ENCODE data around the gene TTLL8.
A peak's percentile ranks its signal among the peaks of the same experiment; 100 is the strongest.
"Not testable (repeated sequence)": the region's sequence is repeated elsewhere in the genome, so short reads cannot be mapped to it uniquely, and the experiment has no call there.

Gene TTLL8

DNA sequence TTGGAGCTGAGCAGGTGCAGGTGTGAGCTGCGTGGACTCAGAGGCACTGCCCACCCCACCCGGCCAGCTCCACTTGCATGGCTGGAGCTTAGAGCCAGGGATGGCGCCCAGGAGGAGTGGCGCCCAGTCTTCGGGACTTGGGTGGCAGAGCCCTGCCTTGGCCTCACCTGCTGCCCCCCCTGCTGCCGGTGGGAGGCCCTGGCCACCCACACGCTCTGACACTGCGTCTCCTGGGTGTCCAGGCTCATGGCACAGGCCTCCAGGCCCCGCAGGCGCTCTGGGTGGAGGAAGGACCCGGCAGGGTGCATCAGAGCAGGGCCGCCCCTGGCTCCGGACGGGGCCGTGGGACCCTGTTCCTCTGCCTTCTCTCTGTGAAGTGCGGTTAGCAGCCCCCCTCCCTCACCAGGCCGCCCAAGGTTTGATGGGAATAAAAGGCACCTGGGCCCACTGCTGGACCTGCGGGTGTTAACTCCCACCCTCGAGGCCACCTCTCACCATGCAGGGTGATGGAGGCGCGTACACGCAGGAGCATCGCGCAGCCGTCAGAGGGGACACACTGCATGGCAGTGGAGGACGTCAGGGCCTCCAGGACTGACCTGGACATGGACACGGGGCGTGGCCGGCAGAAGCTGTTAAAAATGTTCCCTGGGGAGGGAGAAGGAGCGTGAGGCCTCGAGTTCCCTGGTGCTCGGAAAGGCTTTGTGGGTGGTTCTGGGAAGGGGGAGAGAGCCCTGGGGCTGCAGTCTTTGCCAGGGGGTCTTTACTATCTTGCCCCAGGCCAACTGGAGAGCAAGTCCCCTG is 57.3 kb downstream of the TTLL8 start:
- no peak for DNase-seq

DNA sequence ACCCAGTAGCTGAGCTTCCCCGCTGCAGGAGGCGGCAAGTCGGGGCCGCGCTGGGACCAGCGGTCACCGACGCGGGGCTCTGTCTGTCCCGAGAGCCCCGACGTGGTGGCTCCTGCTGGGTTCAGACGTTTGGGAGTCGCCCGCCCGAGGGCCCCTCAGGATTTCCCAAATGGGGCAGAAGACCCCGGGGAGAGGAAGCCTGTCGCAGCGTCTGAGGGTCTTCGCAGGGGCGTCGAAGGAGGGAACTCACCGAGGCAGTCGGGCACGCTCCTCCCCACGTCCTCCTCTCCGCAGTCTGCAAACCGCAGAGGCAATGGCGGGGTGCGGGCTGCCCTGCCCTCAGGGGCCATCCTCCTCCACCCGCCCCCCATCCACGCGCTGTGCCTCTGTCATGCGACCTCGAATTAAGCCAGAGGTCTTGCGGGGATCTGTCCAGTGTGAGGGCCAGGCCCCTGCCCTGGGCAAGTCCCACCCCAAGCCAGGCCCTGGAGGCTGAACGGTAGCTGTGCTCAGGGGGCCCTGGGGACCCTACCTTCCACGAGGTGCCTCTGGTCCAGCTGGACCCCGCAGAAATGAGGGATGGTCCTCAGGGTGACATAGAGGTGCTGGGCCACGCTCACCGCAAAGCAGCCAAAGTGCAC is 58.0 kb downstream of the TTLL8 start:
- DNase-seq: no peak

GRCh38 chr22:49999063-49999945 is 58.8 kb downstream of the TTLL8 start:
- no peak for DNase-seq

GRCh38 chr22:49998718-49999062 is 59.4 kb downstream of the TTLL8 start:
- no peak for DNase-seq

DNA sequence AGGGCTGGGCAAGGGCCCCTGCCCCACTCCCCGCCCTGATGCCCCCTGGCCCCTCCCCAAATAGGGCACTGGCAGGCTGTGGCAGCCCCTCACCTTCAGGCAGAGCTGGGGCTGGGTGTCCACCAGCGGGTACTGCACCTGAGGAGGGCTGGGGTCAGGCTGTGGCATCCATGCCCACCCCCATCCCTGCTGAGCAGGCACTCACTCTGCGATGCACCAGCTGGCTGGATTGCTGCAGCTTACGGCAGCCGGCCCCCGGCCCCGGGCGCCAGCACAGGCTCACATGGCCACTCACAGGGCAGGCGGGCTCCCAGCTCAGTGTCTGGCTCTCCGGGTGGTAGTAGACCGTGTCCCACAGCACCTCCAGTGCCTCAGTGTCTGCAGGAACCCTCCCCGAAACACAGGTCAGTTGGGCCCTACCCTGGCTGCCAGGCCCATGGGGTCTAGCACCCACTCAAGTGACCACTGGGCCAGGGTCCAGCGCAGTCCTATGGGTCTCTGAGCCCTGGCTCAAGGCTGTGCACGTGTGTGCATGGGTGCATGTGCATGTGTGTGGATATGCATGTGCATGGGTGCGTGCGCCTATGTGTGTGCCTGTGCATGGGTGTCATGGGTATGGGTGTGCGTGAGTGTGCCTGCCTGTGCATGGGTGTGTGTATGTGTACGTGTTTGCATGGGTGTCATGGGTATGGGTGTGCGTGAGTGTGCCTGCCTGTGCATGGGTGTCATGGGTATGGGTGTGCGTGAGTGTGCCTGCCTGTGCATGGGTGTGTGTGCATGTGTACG is 60.0 kb downstream of the TTLL8 start:
- no peak for DNase-seq

GRCh38 chr22:49997251-49997599 is 60.9 kb downstream of the TTLL8 start:
- DNase-seq: no peak

GRCh38 chr22:49996518-49997250 is 61.4 kb downstream of the TTLL8 start:
- DNase-seq: no peak

- DNase-seq: no peak
Measured at GRCh38 chr22:49996119-49996517, 62.0 kb downstream of the TTLL8 start.

- DNase-seq: no peak
Measured at GRCh38 chr22:49995361-49996118, 62.6 kb downstream of the TTLL8 start.

GRCh38 chr22:49995041-49995360 is 63.1 kb downstream of the TTLL8 start:
- no peak for DNase-seq

DNA sequence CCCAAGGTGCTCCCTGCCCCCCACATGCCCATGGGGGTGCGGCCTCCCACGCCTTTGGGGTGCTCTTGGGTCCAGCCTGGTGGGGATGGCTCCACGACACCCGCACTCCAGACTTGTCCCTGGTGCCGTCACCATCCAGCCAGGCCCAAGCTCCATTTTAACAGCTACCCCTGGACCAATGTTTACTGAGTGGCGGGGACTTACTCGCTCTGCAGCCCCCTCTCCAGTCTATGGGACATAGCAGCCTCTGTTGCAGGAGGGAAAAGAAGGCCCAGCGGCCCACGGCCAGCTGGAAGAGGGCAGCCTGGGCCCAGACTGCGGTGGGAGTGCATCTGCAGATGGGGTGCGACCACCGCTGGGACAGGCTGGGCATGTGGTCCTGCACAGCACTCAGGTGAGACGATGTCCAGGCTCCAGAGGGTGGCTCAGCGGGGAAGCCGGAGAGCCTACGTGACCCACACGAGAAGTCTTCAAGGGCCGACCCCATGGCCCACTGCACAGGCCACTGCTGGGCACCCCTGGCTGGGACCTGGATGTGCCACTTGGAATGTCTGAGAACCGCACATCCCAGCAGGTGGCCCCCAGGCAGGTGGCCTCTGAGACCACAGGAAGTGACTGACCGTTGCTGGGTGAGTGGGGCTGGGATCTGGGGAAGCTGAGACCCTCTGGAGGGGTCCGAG is 63.6 kb downstream of the TTLL8 start:
- DNase-seq: no peak

DNA sequence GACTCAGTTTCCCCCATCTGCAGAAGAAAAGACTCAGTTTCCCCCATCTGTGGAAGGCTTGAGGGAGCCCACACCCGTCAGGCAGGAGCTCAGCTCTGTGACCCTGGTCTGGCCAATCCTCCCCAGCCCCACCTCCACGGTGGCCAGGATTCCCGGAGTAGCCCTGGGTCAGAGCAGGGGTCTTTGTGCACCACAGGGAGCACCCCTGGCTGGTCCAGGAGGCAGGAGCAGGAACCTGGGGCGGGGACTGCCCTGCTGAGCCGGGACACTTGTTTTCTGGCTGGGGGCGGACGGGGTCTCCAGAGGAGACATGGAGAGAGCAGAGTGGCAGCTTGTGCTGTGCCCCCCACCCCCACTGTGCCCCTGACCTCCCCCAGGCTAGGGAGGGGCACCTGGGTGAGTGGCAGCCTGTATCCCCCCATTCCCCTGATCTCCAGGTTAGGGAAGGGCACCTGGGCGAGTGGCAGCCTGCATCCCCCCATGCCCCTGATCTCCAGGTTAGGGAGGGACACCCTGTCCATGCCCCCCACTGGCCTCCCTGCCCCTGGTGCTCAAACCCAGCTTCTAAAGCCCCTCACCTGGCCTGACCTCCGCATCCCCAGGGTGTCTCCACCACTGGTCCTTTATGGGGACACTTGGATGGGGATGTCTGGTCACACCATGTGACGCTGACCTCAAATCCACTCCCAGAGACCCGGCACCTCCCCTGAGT is 64.3 kb downstream of the TTLL8 start:
- DNase-seq: no peak

- DNase-seq: peak; percentile 52
Measured at GRCh38 chr22:49992921-49993648, 65.0 kb downstream of the TTLL8 start.

DNA sequence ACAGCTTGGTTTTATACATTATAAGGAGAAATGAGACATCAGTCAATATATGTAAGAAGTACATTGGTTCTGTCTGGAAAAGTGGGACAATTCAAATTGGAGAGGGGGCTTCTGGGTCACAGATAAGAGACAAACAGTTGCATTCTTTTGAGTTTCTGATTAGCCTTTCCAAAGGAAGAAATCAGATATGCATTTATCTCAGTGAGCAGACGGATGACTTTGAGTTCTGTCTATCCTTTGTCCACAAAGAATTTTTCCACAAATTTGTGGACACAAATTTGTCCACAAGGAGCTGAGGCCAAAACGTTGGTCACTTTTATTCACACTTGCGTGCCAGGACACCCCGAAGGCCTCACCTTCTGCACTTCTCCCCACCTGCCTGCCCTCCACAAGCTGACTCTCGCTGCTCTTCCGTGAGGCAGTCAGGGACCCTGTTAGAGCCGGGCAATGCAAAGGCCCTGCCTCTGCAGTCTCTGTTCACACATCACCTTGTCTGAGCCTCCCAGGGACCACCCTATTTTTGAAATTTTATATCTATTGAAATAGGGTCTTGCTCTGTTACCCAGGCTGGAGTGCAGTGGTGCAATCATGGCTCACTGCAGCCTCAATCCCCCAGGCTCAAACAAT is 66.1 kb downstream of the TTLL8 start:
- DNase-seq: no peak

- DNase-seq: no peak
Measured at GRCh38 chr22:49991167-49991566, 66.9 kb downstream of the TTLL8 start.

- DNase-seq: not testable (repeated sequence)
Measured at GRCh38 chr22:49989826-49990225, 68.3 kb downstream of the TTLL8 start.

GRCh38 chr22:49986325-49986724 is 71.8 kb downstream of the TTLL8 start:
- DNase-seq: no peak

DNA sequence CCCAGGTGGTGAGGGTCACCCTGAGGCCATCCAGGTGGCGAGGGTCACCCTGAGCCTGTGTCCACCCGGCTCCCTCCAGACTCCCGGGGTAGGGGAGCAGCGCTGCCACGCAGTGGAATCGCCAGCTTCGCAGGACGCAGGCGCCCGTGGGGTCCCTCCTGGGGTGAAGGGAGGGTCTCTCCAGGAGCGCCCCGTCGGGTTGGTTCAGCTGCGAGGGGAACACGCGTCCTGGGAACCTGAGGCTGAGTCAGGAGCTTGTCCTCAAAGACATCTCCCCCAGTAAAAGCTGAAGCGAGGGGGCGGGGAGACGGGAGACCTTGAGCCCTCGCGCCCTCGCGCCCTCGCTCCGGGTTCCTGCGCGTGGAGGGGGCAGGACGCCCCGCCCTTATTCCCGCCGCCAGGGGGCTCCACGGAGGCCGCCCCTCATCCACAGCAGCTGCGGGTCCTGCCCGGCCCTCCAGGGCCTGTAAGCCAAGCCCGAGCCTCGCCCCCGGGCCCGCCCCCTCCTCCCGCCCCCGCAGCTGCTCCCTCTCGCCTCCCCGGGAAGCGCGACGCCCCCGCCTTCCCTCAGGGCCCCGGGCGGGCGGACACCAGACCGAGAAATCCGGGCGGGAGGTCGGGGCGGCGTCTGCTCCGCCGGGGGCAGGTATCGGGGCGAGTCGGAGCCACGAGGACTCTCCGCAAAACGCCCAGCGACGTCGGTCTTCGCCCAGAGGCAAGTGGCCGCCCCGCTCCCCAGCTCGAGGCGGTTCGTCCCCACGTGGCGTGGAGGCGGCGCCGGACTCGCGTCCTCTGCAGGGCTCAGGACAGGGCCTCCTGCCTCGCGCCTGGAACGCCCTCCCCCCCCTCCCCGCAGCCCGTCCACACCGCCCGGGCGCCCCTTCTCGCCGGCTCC is 74.7 kb downstream of the TTLL8 start:
- DNase-seq: peak; percentile 54
